ENCODE results near the gene GGTLC2.

GGTLC2 gene

GRCh38 chr22:22692707-22693530, 48.5 kb downstream of the GGTLC2 start:
- no peak for DNase-seq (ENCODE audit: low read depth)
- no peak overlapping the region for H3K4me3 ChIP-seq (ENCODE audit: control insufficient read depth, low read depth, low read length)
- peak; percentile 4 for TF ChIP-seq CTCF (IDR thresholded peaks at IDR 0.05; ENCODE audit: control insufficient read depth, insufficient read depth, low read depth, low read length, missing control alignments)

GRCh38 chr22:22693531-22693884, 49.1 kb downstream of the GGTLC2 start:
- DNase-seq (ENCODE audit: low read depth) = no peak
- H3K4me3 ChIP-seq (ENCODE audit: control insufficient read depth, low read depth, low read length) = no peak overlapping the region
- no peak for TF ChIP-seq CTCF (IDR thresholded peaks at IDR 0.05; ENCODE audit: control insufficient read depth, insufficient read depth, low read depth, low read length, missing control alignments)

- no peak overlapping the region for H3K4me3 ChIP-seq (ENCODE audit: control insufficient read depth, low read depth, low read length)
- TF ChIP-seq CTCF (IDR thresholded peaks at IDR 0.05; ENCODE audit: control insufficient read depth, insufficient read depth, low read depth, low read length, missing control alignments) = no peak
- DNase-seq (ENCODE audit: low read depth) = no peak
Measured at GRCh38 chr22:22694106-22694505, 49.7 kb downstream of the GGTLC2 start.

- DNase-seq (ENCODE audit: low read depth) = no peak
- TF ChIP-seq CTCF (IDR thresholded peaks at IDR 0.05; ENCODE audit: control insufficient read depth, insufficient read depth, low read depth, low read length, missing control alignments) = no peak
Measured at GRCh38 chr22:22696104-22696503, 51.7 kb downstream of the GGTLC2 start.

More at GRCh38 chr22:22696104-22696503, 51.7 kb downstream of the GGTLC2 start:
- no peak overlapping the region for H3K4me3 ChIP-seq (ENCODE audit: control insufficient read depth, low read depth, low read length)
